Activated CD8-positive, alpha-beta T cell treated with anti-CD3 and anti-CD28 coated beads, Interleukin-2, amount 10 ng/mL, durations not matched to agents 7 days and 5 days (primary cell): ENCODE data around the gene USF3. TPM values are rescaled to one million over a fixed set of nuclear protein-coding genes. Genes with fewer than 3 reads are reported as not detected.
"Not testable (repeated sequence)": the region's sequence is repeated elsewhere in the genome, so short reads cannot be mapped to it uniquely, and the experiment has no call there.

Experiments used
- ATAC-seq: fragments of 150-1000 bp; cut with Tn5 transposase; one replicate; pipeline ENCODE4 v1.10.0; 2021; ENCODE audit warnings: moderate library complexity
- CTCF ChIA-PET: fragments of 350-600 bp; sonication (Branson Sonifier 250); formaldehyde crosslinking; loops from one replicate; lab custom pipeline; 2021; ENCODE audit warnings: antibody characterized with exemption; lab: Charles Lee
- POLR2A ChIA-PET: fragments of 350-600 bp; sonication (Branson Sonifier 250); formaldehyde crosslinking; loops from one replicate; lab custom pipeline; 2021; ENCODE audit warnings: antibody characterized with exemption; lab: Charles Lee
- DNase-seq: peaks from one replicate; pipeline ENCODE4 v3.0.0-alpha.2; 2020
- H3K27ac Mint-ChIP-seq: one replicate; pipeline ENCODE4 v1.8.0; 2021; ENCODE audit warnings: mild to moderate bottlenecking, mixed read lengths
- H3K27me3 Mint-ChIP-seq: one replicate; pipeline ENCODE4 v1.8.0; 2021; ENCODE audit warnings: low read depth, mixed read lengths
- H3K36me3 Mint-ChIP-seq: one replicate; pipeline ENCODE4 v1.8.0; 2021; ENCODE audit warnings: low read depth, mixed read lengths
- H3K4me1 Mint-ChIP-seq: one replicate; pipeline ENCODE4 v1.8.0; 2021; ENCODE audit warnings: low read depth, mixed read lengths
- H3K4me3 Mint-ChIP-seq: one replicate; pipeline ENCODE4 v1.8.0; 2021; ENCODE audit warnings: mild to moderate bottlenecking, mixed read lengths
- H3K9me3 Mint-ChIP-seq: one replicate; pipeline ENCODE4 v1.8.0; 2022; ENCODE audit warnings: mixed read lengths; ENCODE audit not compliant: insufficient read depth
- total RNA-seq, 2 experiments: library from RNA; stranded (reverse); gene quantifications; one replicate each; pipeline ENCODE4 v1.2.3, GENCODE V29; 2021

USF3 gene
- total RNA-seq, 2 experiments from 2014 or later = 16.3 to 18.0 TPM

DNA sequence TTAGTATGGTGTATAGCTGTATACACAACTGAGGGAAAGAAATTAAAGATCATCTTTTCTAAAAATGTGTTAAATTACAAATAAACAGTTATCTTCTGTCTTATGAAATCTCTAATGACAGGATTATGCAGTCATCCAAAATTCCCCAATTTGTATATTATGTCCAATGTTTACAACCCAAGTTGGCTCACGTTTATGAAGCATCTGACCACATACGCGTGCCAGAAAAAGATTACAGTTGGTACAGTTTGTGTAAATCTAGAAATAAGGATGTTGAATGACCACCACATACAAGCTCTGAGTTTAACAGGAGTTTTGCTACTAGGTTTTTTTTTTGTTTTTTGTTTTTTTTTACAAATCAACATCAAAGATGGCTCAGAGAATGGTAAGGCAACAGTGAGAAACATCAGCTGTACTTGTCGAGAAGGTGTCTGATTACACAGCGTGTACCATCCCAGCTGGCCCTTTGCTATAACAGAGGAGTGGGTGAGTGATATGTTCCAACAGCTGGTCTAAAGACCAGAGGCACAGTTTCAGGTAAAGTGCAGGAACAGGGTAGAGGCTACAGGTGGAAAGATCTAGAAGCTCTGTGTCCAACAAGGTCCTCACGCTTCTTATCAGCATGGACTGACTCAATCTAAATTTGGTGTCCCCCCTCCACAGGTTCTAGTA lies 47.1 kb downstream of the USF3 start:
- DNase-seq (no peak), ATAC-seq (no peak)
- no peaks in the 10 kb centered on the region for H3K27me3 Mint-ChIP-seq
- ChIA-PET CTCF (no interaction called here), POLR2A (no interaction called here)
- H3K9me3 Mint-ChIP-seq = peaks cover 22% of the 10 kb centered on the region
- no peak overlapping the region for H3K27ac Mint-ChIP-seq
- H3K36me3 Mint-ChIP-seq = peaks cover 16% of the 10 kb centered on the region
- no peak overlapping the region for H3K4me3 Mint-ChIP-seq
- no peaks in the 10 kb centered on the region for H3K4me1 Mint-ChIP-seq

DNA sequence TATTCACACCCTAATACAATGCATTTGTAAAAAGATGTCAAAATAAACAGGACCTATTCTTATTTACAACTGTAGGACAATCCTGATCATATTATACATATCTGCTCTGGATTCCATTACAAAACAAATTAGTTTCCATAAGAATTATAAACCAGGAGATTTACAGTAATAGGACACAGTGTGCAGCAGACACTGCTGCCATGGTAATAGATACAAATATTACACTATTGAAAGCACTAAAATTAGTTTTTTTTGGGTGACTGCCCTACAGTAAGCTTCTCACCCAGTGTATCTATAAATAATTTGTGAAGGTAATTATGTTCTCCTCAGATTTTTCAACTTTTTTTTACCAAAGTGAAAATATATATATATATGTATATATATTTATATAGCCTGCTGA lies 47.9 kb downstream of the USF3 start:
- no peak overlapping the region for H3K27ac Mint-ChIP-seq
- POLR2A ChIA-PET = interaction anchor here (1.1 kb wide), 1 partner anchor 47 kb away, joined by 3 read pairs; no protein-coding TSS in a partner anchor
- no peak overlapping the region for H3K4me3 Mint-ChIP-seq
- peaks cover 29% of the 10 kb centered on the region for H3K9me3 Mint-ChIP-seq
- peaks cover 17% of the 10 kb centered on the region for H3K36me3 Mint-ChIP-seq
- ATAC-seq = no peak
- no peak for DNase-seq
- no peaks in the 10 kb centered on the region for H3K4me1 Mint-ChIP-seq
- CTCF ChIA-PET = no interaction called here
- no peaks in the 10 kb centered on the region for H3K27me3 Mint-ChIP-seq

GRCh38 chr3:113643583-113643982 lies 52.9 kb downstream of the USF3 start:
- Mint-ChIP-seq H3K4me1 (no peaks in the 10 kb centered on the region), H3K27me3 (no peaks in the 10 kb centered on the region), H3K27ac (no peak overlapping the region), H3K36me3 (peaks cover 20% of the 10 kb centered on the region), H3K9me3 (peaks cover 30% of the 10 kb centered on the region), H3K4me3 (no peak overlapping the region)
- ATAC-seq (no peak), DNase-seq (no peak)
- ChIA-PET CTCF (interaction anchor here (1.4 kb wide), 1 partner anchor 66 kb away, joined by 4 read pairs; no protein-coding TSS in a partner anchor), POLR2A (no interaction called here)

GRCh38 chr3:113638910-113639309 lies 57.5 kb downstream of the USF3 start:
- Mint-ChIP-seq H3K4me3 (no peak overlapping the region), H3K4me1 (no peaks in the 10 kb centered on the region), H3K9me3 (peaks cover 4% of the 10 kb centered on the region), H3K27me3 (no peaks in the 10 kb centered on the region), H3K36me3 (peaks cover 3% of the 10 kb centered on the region), H3K27ac (no peak overlapping the region)
- POLR2A ChIA-PET = no interaction called here
- ATAC-seq (no peak), DNase-seq (no peak)
- CTCF ChIA-PET = no interaction called here

- ChIA-PET POLR2A (no interaction called here), CTCF (no interaction called here)
- no peaks in the 10 kb centered on the region for H3K27me3 Mint-ChIP-seq
These were observed 58.7 kb downstream of the USF3 start for GRCh38 chr3:113637756-113638155.

GRCh38 chr3:113636034-113636433 lies 60.4 kb downstream of the USF3 start:
- H3K9me3 Mint-ChIP-seq, ATAC-seq, H3K27me3 Mint-ChIP-seq, H3K27ac Mint-ChIP-seq, CTCF ChIA-PET, H3K36me3 Mint-ChIP-seq, POLR2A ChIA-PET, H3K4me1 Mint-ChIP-seq, DNase-seq, H3K4me3 Mint-ChIP-seq: not testable (repeated sequence)

More at GRCh38 chr3:113637756-113638155, 58.7 kb downstream of the USF3 start:
- no peak overlapping the region for H3K4me3 Mint-ChIP-seq
- H3K9me3 Mint-ChIP-seq = no peaks in the 10 kb centered on the region
- DNase-seq = no peak
- no peak overlapping the region for H3K27ac Mint-ChIP-seq
- ATAC-seq = no peak
- no peaks in the 10 kb centered on the region for H3K36me3 Mint-ChIP-seq
- H3K4me1 Mint-ChIP-seq = no peaks in the 10 kb centered on the region

GRCh38 chr3:113634782-113635474 lies 61.5 kb downstream of the USF3 start:
- H3K4me3 Mint-ChIP-seq = no peak overlapping the region
- peaks cover 8% of the 10 kb centered on the region for H3K36me3 Mint-ChIP-seq
- no peaks in the 10 kb centered on the region for H3K4me1 Mint-ChIP-seq
- POLR2A ChIA-PET = no interaction called here
- no peaks in the 10 kb centered on the region for H3K27me3 Mint-ChIP-seq
- no peak for ATAC-seq
- H3K27ac Mint-ChIP-seq = no peak overlapping the region
- CTCF ChIA-PET = interaction anchor here (0.6 to 1.9 kb wide), 3 partner anchors 101 to 763 kb away, joined by 3 to 5 read pairs (median 4); no protein-coding TSS in a partner anchor
- DNase-seq = no peak
- H3K9me3 Mint-ChIP-seq = no peaks in the 10 kb centered on the region

DNA sequence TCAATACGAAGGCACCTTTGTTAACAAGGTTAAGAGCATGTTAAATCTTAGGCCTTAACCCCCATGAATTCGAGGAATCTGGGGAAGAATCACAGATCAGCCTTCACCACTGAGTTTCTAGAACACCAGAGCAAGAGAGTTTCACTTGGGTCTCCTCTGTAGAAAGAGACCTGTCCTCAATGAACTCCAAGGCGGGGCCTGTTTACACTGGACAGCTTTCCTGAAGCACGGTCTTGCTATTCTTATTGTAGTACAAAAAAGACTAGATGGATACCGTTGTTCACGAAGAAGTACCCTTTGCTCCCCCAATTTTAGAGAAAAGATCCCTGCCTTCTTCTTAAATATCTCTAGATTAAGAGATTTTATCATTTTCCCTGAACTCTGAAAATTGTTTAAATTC lies 64.9 kb downstream of the USF3 start:
- ATAC-seq (no peak), DNase-seq (no peak)
- POLR2A ChIA-PET = no interaction called here
- Mint-ChIP-seq H3K36me3 (peaks cover 20% of the 10 kb centered on the region), H3K4me3 (no peak overlapping the region), H3K27ac (no peak overlapping the region), H3K9me3 (no peaks in the 10 kb centered on the region), H3K4me1 (no peaks in the 10 kb centered on the region), H3K27me3 (no peaks in the 10 kb centered on the region)
- CTCF ChIA-PET = no interaction called here

- Mint-ChIP-seq H3K4me3 (no peak overlapping the region), H3K36me3 (peaks cover 22% of the 10 kb centered on the region), H3K27me3 (no peaks in the 10 kb centered on the region), H3K9me3 (no peaks in the 10 kb centered on the region), H3K4me1 (no peaks in the 10 kb centered on the region), H3K27ac (no peak overlapping the region)
- ATAC-seq (no peak), DNase-seq (no peak)
- POLR2A ChIA-PET = no interaction called here
- CTCF ChIA-PET = interaction anchor here (3.2 kb wide), 1 partner anchor 138 kb away, joined by 14 read pairs; no protein-coding TSS in a partner anchor
These were observed 65.4 kb downstream of the USF3 start for GRCh38 chr3:113630956-113631542.

DNA sequence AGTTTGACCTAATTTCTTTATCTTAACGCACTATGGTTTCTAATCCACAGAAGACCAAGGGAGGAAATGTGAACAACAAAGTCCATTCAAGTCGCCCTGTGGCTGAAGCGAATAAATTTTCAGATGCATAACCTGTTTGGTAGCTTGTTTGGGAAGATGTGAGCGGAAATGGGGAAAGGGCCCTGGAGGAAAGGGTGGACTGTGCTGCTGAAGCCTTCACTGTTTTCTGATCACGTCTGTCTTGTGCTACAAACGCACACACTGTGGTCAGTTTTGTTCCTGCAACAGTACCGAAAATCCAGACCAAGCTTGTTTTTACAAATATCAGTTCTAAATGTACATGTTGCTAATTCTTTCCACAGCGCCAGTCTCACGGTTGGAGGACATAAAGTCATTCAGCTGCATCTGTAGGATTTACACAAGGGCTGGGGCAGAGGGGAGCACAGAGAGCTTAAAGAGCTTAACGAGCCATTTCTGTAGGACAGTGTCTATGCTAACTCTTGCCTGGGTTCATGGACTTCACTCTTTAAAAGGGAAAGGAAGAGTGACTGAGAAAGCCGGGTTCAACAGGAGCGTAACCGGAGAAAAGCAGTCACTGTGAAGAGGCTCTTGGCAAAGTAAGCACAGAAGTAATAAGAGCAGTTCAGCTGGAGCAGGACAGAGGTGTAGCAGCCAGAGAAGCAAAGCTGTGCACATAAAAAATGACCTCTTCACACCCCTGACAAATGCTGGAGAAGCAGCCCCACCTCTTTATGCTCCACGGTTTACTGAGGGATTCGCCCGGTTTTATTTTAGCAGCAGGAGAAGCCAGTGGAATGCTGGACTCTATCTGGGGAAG lies 66.6 kb downstream of the USF3 start:
- Mint-ChIP-seq H3K9me3 (no peaks in the 10 kb centered on the region), H3K4me3 (no peak overlapping the region), H3K36me3 (peaks cover 24% of the 10 kb centered on the region), H3K27ac (no peak overlapping the region), H3K27me3 (no peaks in the 10 kb centered on the region), H3K4me1 (no peaks in the 10 kb centered on the region)
- POLR2A ChIA-PET = no interaction called here
- ATAC-seq (no peak), DNase-seq (no peak)
- CTCF ChIA-PET = interaction anchor here (1.6 to 3.2 kb wide), 3 partner anchors 52 to 136 kb away, joined by 4 to 14 read pairs (median 11); partner anchors contain the start of gene NAA50

DNA sequence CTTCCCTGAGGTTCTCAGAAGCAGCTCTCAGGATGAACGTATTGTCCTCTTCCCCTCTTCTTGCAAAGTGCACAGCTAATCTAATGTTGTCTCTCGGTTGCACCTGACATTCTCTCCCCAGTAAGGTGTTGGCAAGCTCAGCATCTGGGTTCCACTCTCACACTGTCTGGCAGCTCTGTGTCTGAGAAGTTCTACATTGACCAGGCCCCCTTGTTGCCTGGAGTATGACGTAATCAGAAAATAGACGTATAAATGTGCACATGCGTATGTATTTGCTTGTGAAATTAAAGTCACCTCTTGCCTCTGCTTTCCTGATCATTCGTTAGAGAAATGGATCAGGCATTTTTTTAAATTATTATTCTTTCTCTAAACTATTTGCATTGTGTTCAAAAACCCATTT lies 67.7 kb downstream of the USF3 start:
- H3K27ac Mint-ChIP-seq = no peak overlapping the region
- H3K27me3 Mint-ChIP-seq = no peaks in the 10 kb centered on the region
- CTCF ChIA-PET = interaction anchor here (0.6 to 3.2 kb wide), 4 partner anchors 37 to 135 kb away, joined by 3 to 14 read pairs (median 8); partner anchors contain the start of gene NAA50
- POLR2A ChIA-PET = no interaction called here
- peaks cover 32% of the 10 kb centered on the region for H3K36me3 Mint-ChIP-seq
- H3K9me3 Mint-ChIP-seq = no peaks in the 10 kb centered on the region
- no peaks in the 10 kb centered on the region for H3K4me1 Mint-ChIP-seq
- DNase-seq = no peak
- H3K4me3 Mint-ChIP-seq = no peak overlapping the region
- no peak for ATAC-seq
